DOHH2 (cell line): ENCODE results near the gene ZNF385D.
A peak's percentile ranks its signal among the peaks of the same experiment; 100 is the strongest.

Experiments
- H3F3A ChIP-seq: fragments of 200-600 bp; sonication (generic), shearing (Covaris generic); 2 replicates; pipeline ENCODE4 v1.6.0; 2016; ENCODE audit warnings: antibody characterized with exemption, mild to moderate bottlenecking; ENCODE audit not compliant: control insufficient read depth, insufficient read depth
- H3K27ac ChIP-seq: fragments of 200-600 bp; sonication (generic); 2 replicates; pipeline ENCODE4 v1.5.1; 2014; ENCODE audit warnings: low read depth, mild to moderate bottlenecking, low read length, moderate library complexity
- H3K27me3 ChIP-seq: fragments of 200-600 bp; sonication (generic); 2 replicates; pipeline ENCODE4 v1.6.1; 2014; ENCODE audit warnings: mild to moderate bottlenecking, low read length, mixed read lengths; ENCODE audit not compliant: control insufficient read depth
- H3K36me3 ChIP-seq: fragments of 200-600 bp; sonication (generic); 2 replicates; pipeline ENCODE4 v1.6.1; 2014; ENCODE audit warnings: mild to moderate bottlenecking, low read length, moderate library complexity, mixed read lengths; ENCODE audit not compliant: control insufficient read depth
- H3K4me1 ChIP-seq: fragments of 200-600 bp; sonication (generic); 2 replicates; pipeline ENCODE4 v1.6.1; 2014; ENCODE audit warnings: mild to moderate bottlenecking, low read length, mixed read lengths; ENCODE audit not compliant: control insufficient read depth
- H3K4me2 ChIP-seq: fragments of 200-600 bp; sonication (generic); 2 replicates; pipeline ENCODE4 v1.6.0; 2014; ENCODE audit warnings: mild to moderate bottlenecking, low read length, moderate library complexity
- H3K4me3 ChIP-seq: fragments of 200-600 bp; sonication (generic); 2 replicates; pipeline ENCODE4 v1.5.1; 2014; ENCODE audit warnings: mild to moderate bottlenecking, low read length, mixed read lengths
- H3K79me2 ChIP-seq: fragments of 200-600 bp; sonication (generic); 2 replicates; pipeline ENCODE4 v1.6.1; 2014; ENCODE audit warnings: mild to moderate bottlenecking, low read length, mixed read lengths; ENCODE audit not compliant: control insufficient read depth
- H3K9me2 ChIP-seq: fragments of 200-600 bp; sonication (generic); replicated peaks from 2 replicates; pipeline ENCODE4 v1.6.1; 2014; ENCODE audit warnings: mild to moderate bottlenecking, low read length, mixed read lengths; ENCODE audit not compliant: control insufficient read depth
- H3K9me3 ChIP-seq: fragments of 200-600 bp; sonication (generic); 2 replicates; pipeline ENCODE4 v1.6.1; 2014; ENCODE audit warnings: antibody characterized with exemption, low read length, mixed read lengths; ENCODE audit not compliant: control insufficient read depth, insufficient read depth
- H4K20me1 ChIP-seq: fragments of 200-600 bp; sonication (generic); 2 replicates; pipeline ENCODE4 v1.6.0; 2014; ENCODE audit warnings: low read depth, mild to moderate bottlenecking, antibody characterized with exemption, low read length, moderate library complexity; ENCODE audit not compliant: control insufficient read depth, insufficient read depth
- CTCF ChIP-seq: fragments of 200-600 bp; sonication (generic); IDR thresholded peaks from one replicate; pipeline ENCODE4 v1.5.1; 2014; ENCODE audit warnings: antibody characterized with exemption, mild to moderate bottlenecking, low read depth, low read length; ENCODE audit not compliant: poor library complexity, severe bottlenecking
- EZH2phosphoT487 ChIP-seq: fragments of 200-600 bp; sonication (generic); IDR thresholded peaks from 2 replicates; pipeline ENCODE4 v1.6.1; 2017; ENCODE audit warnings: borderline replicate concordance, mild to moderate bottlenecking, antibody characterized with exemption, low read length, moderate library complexity, mixed read lengths

Gene ZNF385D

GRCh38 chr3:21484828-21485144 is 266.2 kb downstream of the ZNF385D start:
- Histone ChIP-seq H3K4me1 (no peaks in the 10 kb centered on the region), H3K9me3 (no peaks in the 10 kb centered on the region), H3K4me2 (no peak overlapping the region), H3K36me3 (no peaks in the 10 kb centered on the region), H3K4me3 (no peak overlapping the region), H3F3A (no peaks in the 10 kb centered on the region), H3K27me3 (no peaks in the 10 kb centered on the region), H3K79me2 (no peaks in the 10 kb centered on the region), H3K27ac (no peak overlapping the region), H4K20me1 (no peaks in the 10 kb centered on the region), H3K9me2 (no peaks in the 10 kb centered on the region)
- TF ChIP-seq CTCF (no peak), EZH2phosphoT487 (no peak)

- no peak overlapping the region for H3K4me3 ChIP-seq
- H3K36me3 ChIP-seq, result no peaks in the 10 kb centered on the region
- no peaks in the 10 kb centered on the region for H3K9me2 ChIP-seq
- H3K4me1 ChIP-seq, result no peaks in the 10 kb centered on the region
- H4K20me1 ChIP-seq, result no peaks in the 10 kb centered on the region
- no peaks in the 10 kb centered on the region for H3K9me3 ChIP-seq
- H3K27me3 ChIP-seq, result no peaks in the 10 kb centered on the region
- no peaks in the 10 kb centered on the region for H3K79me2 ChIP-seq
- TF ChIP-seq CTCF (peak; percentile 68), EZH2phosphoT487 (no peak)
- H3K27ac ChIP-seq, result no peak overlapping the region
- H3F3A ChIP-seq, result no peaks in the 10 kb centered on the region
- H3K4me2 ChIP-seq, result no peak overlapping the region
Measured at GRCh38 chr3:21484057-21484827, 266.8 kb downstream of the ZNF385D start.

GRCh38 chr3:21481991-21482390 is 269.0 kb downstream of the ZNF385D start:
- TF ChIP-seq EZH2phosphoT487, result no peak
- Histone ChIP-seq H3K27me3 (no peaks in the 10 kb centered on the region), H3K9me2 (no peaks in the 10 kb centered on the region)

GRCh38 chr3:21477541-21478288 is 273.3 kb downstream of the ZNF385D start:
- Histone ChIP-seq H3K4me3 (no peak overlapping the region), H3K27me3 (no peaks in the 10 kb centered on the region), H3K9me2 (no peaks in the 10 kb centered on the region), H3K4me2 (no peak overlapping the region), H3K4me1 (no peaks in the 10 kb centered on the region), H3K36me3 (no peaks in the 10 kb centered on the region), H4K20me1 (no peaks in the 10 kb centered on the region), H3K9me3 (no peaks in the 10 kb centered on the region), H3F3A (no peaks in the 10 kb centered on the region), H3K27ac (no peak overlapping the region), H3K79me2 (no peaks in the 10 kb centered on the region)
- no peak for TF ChIP-seq EZH2phosphoT487
- no peak for TF ChIP-seq CTCF

More at GRCh38 chr3:21481991-21482390, 269.0 kb downstream of the ZNF385D start:
- H4K20me1 ChIP-seq, result no peaks in the 10 kb centered on the region
- H3K4me2 ChIP-seq, result no peak overlapping the region
- no peaks in the 10 kb centered on the region for H3K79me2 ChIP-seq
- no peaks in the 10 kb centered on the region for H3K9me3 ChIP-seq
- no peaks in the 10 kb centered on the region for H3F3A ChIP-seq
- no peaks in the 10 kb centered on the region for H3K36me3 ChIP-seq
- H3K4me1 ChIP-seq, result no peaks in the 10 kb centered on the region
- no peak overlapping the region for H3K4me3 ChIP-seq
- H3K27ac ChIP-seq, result no peak overlapping the region
